SK-N-SH (cell line): ENCODE data around the gene PGAP3.

Source experiments
- CTCF ChIP-seq: fragments of 200-600 bp; sonication (generic); IDR thresholded peaks from 2 replicates; pipeline ENCODE4 v1.6.1; 2017; ENCODE audit warnings: antibody characterized with exemption, mild to moderate bottlenecking, moderate library complexity
- ELF1 ChIP-seq: IDR thresholded peaks from 2 replicates; pipeline ENCODE4 v1.4.0; 2012
- MAX ChIP-seq: IDR thresholded peaks from 2 replicates; pipeline ENCODE4 v1.4.0; 2012; ENCODE audit warnings: low read depth
- SIN3A ChIP-seq: IDR thresholded peaks from 2 replicates; pipeline ENCODE4 v1.6.1; 2012; ENCODE audit warnings: low read depth, mild to moderate bottlenecking, low read length, moderate library complexity, borderline replicate concordance
- SMC3 ChIP-seq: IDR thresholded peaks from 2 replicates; pipeline ENCODE4 v1.6.1; 2012; ENCODE audit warnings: low read depth, low read length, improper control_type of control experiment
- USF1 ChIP-seq: IDR thresholded peaks from 2 replicates; pipeline ENCODE4 v1.4.0; 2012; ENCODE audit warnings: low read depth, borderline replicate concordance

- TF ChIP-seq MAX = no peak
- TF ChIP-seq ELF1 = no peak
- no peak for TF ChIP-seq SMC3
- TF ChIP-seq CTCF = no peak
- TF ChIP-seq USF1 = no peak
- no peak for TF ChIP-seq SIN3A
Measured at GRCh38 chr17:39647256-39647655, 40.6 kb downstream of the PGAP3 start.
